ENCODE data around the gene LILRA1.
"Not testable (repeated sequence)": the region's sequence is repeated elsewhere in the genome, so short reads cannot be mapped to it uniquely, and the experiment has no call there.

The LILRA1 gene

DNA sequence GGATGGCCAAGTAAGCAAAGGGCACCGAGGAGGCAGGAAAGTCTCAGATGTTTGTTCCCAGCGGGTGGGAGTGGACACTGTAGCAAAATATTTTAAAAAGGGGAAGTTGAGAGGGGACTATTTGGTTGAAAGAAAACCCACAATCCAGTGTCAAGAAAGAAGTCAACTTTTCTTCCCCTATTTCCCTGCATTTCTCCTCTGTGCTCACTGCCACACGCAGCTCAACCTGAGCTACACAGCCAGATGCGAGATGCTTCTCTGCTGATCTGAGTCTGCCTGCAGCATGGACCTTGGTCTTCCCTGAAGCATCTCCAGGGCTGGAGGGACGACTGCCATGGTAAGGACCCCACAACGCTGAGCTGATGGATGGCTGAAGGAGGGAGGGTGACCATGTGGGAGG, at the start of gene LILRA1:
TSS of gene LILRA1 (plus strand) at position 188 of the 400 bp plus-strand sequence. CDS start 613 bp downstream, outside the sequence.
- DNase-seq (ENCODE audit: low spot score) = not testable (repeated sequence)

- no peak for DNase-seq (ENCODE audit: low spot score)
Measured at GRCh38 chr19:54548806-54549205, 44.6 kb upstream of the LILRA1 start.

GRCh38 chr19:54549224-54549623, 44.2 kb upstream of the LILRA1 start:
- DNase-seq (ENCODE audit: low spot score) = no peak

- DNase-seq (ENCODE audit: low spot score) = no peak
Measured at GRCh38 chr19:54551293-54551692, 42.1 kb upstream of the LILRA1 start.

DNA sequence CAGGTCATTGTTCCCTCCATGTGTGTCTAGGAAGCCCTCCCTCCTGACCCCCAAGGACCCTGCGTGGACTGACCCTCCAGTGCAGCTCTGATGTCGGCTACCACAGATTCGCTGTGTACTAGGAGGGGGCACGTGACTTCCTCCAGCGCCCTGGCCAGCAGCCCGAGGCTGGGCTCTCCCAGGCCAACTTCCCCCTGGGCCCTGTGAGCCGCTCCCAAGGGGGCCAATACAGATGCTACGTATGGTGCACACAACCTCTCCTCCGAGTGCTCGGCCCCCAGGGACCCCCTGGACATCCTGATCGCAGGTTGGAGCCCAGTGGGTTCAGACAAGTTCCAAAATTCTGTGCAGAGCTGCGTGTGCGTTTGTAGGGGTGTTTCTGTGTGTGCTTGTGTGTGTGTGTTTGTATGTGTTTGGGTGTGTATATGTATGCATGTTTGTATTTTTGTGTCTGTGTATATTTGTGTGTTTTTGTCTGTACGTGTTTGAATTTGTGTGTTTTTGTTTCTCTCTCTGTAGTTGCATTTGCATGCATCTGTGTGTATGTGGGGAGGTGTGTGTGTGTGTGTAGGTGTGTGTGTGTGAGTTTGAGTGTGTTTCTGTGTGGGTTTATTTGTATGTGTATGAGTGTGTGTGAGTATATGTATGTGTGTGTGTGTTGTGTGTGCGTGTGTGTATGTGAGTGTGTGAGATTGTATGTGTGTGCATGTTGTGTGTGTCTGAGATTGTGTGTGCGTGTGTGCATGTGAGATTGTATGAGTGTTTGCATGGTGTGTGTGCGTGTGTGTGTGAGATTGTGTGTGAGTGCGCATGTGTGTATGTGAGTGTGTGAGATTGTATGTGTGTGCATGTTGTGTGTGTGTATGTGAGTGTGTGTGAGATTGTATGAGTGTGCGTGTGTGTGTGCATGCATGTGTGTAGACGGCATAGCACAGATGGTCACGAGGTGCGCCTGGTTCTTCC, 41.2 kb upstream of the LILRA1 start:
- no peak for DNase-seq (ENCODE audit: low spot score)

GRCh38 chr19:54552913-54553310, 40.5 kb upstream of the LILRA1 start:
- no peak for DNase-seq (ENCODE audit: low spot score)

GRCh38 chr19:54554006-54554405, 39.4 kb upstream of the LILRA1 start:
- DNase-seq (ENCODE audit: low spot score) = no peak

DNA sequence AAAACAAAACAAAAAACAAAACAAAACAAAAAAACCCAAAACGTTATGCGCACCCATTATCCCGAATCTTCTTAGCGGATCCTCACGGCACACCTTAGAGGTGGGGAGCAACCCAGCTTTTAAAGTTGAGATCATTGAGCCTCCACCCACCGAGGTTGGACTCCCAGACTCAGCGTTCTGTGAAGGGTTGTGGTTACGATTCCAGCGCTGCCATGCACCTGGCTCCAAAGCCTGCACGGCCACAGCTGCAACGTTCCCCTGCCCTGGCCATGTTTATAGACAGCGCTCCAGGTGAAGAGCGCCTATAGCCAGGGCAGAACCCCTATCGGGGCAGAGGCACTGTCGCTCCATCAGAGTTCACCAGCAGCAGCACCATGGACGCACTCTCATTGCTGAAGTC, 38.5 kb upstream of the LILRA1 start:
- no peak for DNase-seq (ENCODE audit: low spot score)

GRCh38 chr19:54556194-54556593, 37.2 kb upstream of the LILRA1 start:
- DNase-seq (ENCODE audit: low spot score) = no peak

GRCh38 chr19:54558339-54558738, 35.1 kb upstream of the LILRA1 start:
- DNase-seq (ENCODE audit: low spot score) = no peak

DNA sequence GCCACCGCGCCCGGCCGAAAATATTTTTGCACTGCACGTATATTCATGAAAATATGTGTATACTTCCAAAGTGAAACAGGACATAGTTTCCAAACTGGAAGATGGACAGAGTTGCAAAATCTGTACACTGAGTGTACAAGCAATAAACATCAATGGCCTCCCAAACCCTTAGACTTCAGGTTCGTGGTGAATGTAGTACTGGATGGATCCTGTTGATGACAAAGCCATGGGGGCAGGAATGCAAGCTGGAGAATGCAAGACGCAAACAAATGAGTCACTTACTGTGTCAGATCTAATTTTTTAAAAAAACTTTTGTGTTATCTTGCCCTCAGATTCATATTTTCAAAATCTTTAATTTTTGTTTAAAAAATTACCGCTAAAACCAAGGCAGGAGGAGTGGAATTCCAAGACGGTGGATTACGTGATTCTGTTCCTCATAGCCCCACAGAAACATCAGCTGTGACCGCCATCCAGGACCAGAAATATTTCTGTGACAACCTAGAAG, 32.5 kb upstream of the LILRA1 start:
- DNase-seq (ENCODE audit: low spot score) = no peak

- DNase-seq (ENCODE audit: low spot score) = peak; percentile 21
Measured at GRCh38 chr19:54561840-54562239, 31.6 kb upstream of the LILRA1 start.

GRCh38 chr19:54563206-54563605, 30.2 kb upstream of the LILRA1 start:
- not testable (repeated sequence) for DNase-seq (ENCODE audit: low spot score)

DNA sequence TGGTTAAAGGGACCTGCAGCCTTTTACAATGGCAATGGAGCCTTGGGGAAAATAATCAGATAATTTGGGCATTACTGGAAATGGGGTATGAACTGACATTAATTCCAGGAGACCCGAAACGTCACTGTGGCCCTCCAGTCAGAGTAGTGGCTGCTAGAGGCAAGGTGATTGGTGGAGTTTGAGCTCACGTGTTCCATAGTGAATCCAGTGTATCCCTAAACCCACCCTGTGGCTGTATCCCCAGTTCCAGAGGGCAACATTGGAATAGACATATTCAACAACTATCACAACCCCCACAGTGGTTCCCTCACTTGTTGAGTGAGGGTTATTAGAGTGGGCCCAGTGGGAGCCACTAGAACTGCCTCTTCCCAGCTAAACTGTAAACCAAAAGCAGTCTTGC, 23.1 kb upstream of the LILRA1 start:
- no peak for DNase-seq (ENCODE audit: low spot score)

DNA sequence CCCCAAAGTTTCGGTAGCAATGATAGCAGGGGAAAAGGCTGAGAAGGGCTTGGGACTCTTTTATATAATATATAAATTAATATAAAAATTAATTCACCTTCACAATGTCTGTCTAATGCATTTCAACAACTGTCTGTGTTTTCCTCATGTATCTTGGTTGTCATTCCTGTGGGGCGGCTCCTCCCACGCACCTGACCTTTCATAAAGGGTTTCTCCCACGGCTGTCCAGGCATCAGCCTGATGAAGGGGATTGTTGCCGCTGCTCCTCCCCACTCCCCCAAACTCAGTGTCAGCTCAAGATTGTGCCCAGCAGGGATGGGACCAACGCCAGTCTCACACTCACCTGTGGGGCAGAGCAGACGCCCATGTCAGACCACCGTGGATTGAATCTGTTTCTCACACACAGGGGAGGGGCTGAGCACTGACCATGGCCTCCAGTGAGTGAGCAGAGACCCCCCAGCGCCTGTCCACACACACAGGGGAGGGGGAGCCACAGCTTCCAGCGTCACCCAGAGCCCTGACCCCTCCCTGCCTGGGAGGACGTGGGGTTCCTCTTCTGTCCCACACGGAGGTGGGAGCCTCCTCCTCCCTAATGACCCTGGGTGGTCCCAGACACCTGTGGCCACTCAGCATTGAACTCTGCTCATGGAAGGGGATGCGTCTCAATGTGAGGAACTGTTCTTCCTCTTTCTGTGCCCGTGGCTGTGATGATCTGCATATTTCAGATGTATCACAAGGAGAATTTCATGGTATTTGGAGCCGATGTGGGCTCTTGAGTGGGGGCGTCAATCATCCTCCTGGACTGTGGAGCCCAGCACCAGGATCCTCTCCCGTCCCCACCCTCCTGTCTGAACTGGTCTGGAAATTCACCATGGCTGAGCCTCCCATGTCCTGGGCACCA, 21.5 kb upstream of the LILRA1 start:
- DNase-seq (ENCODE audit: low spot score) = not testable (repeated sequence)

GRCh38 chr19:54572696-54573311, 20.6 kb upstream of the LILRA1 start:
- no peak for DNase-seq (ENCODE audit: low spot score)

- DNase-seq (ENCODE audit: low spot score) = no peak
Measured at GRCh38 chr19:54573330-54573872, 20.0 kb upstream of the LILRA1 start, which contains the start of gene LILRA2. Gene LILRA2, plus strand, starts transcription at chr19:54573790. Its CDS starts 89 bp downstream, at chr19:54573879.

- DNase-seq (ENCODE audit: low spot score) = no peak
Measured at GRCh38 chr19:54574051-54574450, 19.4 kb upstream of the LILRA1 start.

- DNase-seq (ENCODE audit: low spot score) = no peak
Measured at GRCh38 chr19:54574527-54575056, 18.8 kb upstream of the LILRA1 start.

- DNase-seq (ENCODE audit: low spot score) = not testable (repeated sequence)
Measured at GRCh38 chr19:54575205-54575604, 18.2 kb upstream of the LILRA1 start.

DNA sequence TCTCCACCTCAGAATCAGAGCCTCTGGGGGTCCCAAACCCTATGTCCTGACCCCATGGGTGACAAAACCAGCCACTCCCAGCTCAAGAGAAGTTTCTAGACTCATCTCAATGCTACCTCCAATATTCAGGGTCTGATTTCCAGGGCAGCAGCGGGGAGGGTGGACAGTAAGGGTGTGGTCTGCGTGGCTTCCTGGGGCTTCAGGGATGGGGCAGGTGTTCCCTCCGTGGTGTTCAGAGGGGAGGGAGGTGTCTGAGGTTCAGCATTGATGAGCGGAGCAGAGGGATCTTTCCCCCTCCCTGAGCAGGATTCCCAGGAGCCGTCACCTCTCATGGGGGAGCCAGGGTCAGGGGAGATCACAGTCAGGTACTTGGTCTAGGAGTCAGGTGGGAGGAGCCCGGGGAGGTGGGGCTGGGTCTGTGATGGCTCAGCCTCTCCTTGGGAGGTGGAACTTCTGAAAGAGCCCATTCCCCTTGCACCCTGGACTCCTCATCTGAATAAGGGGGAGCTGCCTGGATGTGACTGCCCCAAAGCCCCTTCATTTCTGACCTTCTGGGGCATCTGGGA, 16.9 kb upstream of the LILRA1 start:
- no peak for DNase-seq (ENCODE audit: low spot score)
